DOHH2 (cell line): ENCODE measurements around the gene SNX5.
A peak's percentile ranks its signal among the peaks of the same experiment; 100 is the strongest.

Experiments used
- H3F3A ChIP-seq: fragments of 200-600 bp; sonication (generic), shearing (Covaris generic); 2 replicates; pipeline ENCODE4 v1.6.0; 2016; ENCODE audit warnings: antibody characterized with exemption, mild to moderate bottlenecking; ENCODE audit not compliant: control insufficient read depth, insufficient read depth
- H3K27ac ChIP-seq: fragments of 200-600 bp; sonication (generic); 2 replicates; pipeline ENCODE4 v1.5.1; 2014; ENCODE audit warnings: low read depth, mild to moderate bottlenecking, low read length, moderate library complexity
- H3K27me3 ChIP-seq: fragments of 200-600 bp; sonication (generic); 2 replicates; pipeline ENCODE4 v1.6.1; 2014; ENCODE audit warnings: mild to moderate bottlenecking, low read length, mixed read lengths; ENCODE audit not compliant: control insufficient read depth
- H3K36me3 ChIP-seq: fragments of 200-600 bp; sonication (generic); 2 replicates; pipeline ENCODE4 v1.6.1; 2014; ENCODE audit warnings: mild to moderate bottlenecking, low read length, moderate library complexity, mixed read lengths; ENCODE audit not compliant: control insufficient read depth
- H3K4me1 ChIP-seq: fragments of 200-600 bp; sonication (generic); 2 replicates; pipeline ENCODE4 v1.6.1; 2014; ENCODE audit warnings: mild to moderate bottlenecking, low read length, mixed read lengths; ENCODE audit not compliant: control insufficient read depth
- H3K4me2 ChIP-seq: fragments of 200-600 bp; sonication (generic); 2 replicates; pipeline ENCODE4 v1.6.0; 2014; ENCODE audit warnings: mild to moderate bottlenecking, low read length, moderate library complexity
- H3K4me3 ChIP-seq: fragments of 200-600 bp; sonication (generic); 2 replicates; pipeline ENCODE4 v1.5.1; 2014; ENCODE audit warnings: mild to moderate bottlenecking, low read length, mixed read lengths
- H3K79me2 ChIP-seq: fragments of 200-600 bp; sonication (generic); 2 replicates; pipeline ENCODE4 v1.6.1; 2014; ENCODE audit warnings: mild to moderate bottlenecking, low read length, mixed read lengths; ENCODE audit not compliant: control insufficient read depth
- H3K9me2 ChIP-seq: fragments of 200-600 bp; sonication (generic); replicated peaks from 2 replicates; pipeline ENCODE4 v1.6.1; 2014; ENCODE audit warnings: mild to moderate bottlenecking, low read length, mixed read lengths; ENCODE audit not compliant: control insufficient read depth
- H3K9me3 ChIP-seq: fragments of 200-600 bp; sonication (generic); 2 replicates; pipeline ENCODE4 v1.6.1; 2014; ENCODE audit warnings: antibody characterized with exemption, low read length, mixed read lengths; ENCODE audit not compliant: control insufficient read depth, insufficient read depth
- H4K20me1 ChIP-seq: fragments of 200-600 bp; sonication (generic); 2 replicates; pipeline ENCODE4 v1.6.0; 2014; ENCODE audit warnings: low read depth, mild to moderate bottlenecking, antibody characterized with exemption, low read length, moderate library complexity; ENCODE audit not compliant: control insufficient read depth, insufficient read depth
- EZH2phosphoT487 ChIP-seq: fragments of 200-600 bp; sonication (generic); IDR thresholded peaks from 2 replicates; pipeline ENCODE4 v1.6.1; 2017; ENCODE audit warnings: borderline replicate concordance, mild to moderate bottlenecking, antibody characterized with exemption, low read length, moderate library complexity, mixed read lengths
- TF ChIP-seq, protein P1 (sequence below): fragments of 200-600 bp; sonication (generic); IDR thresholded peaks from one replicate; pipeline ENCODE4 v1.5.1; 2014; ENCODE audit warnings: antibody characterized with exemption, mild to moderate bottlenecking, low read depth, low read length; ENCODE audit not compliant: poor library complexity, severe bottlenecking

SNX5 gene

DNA sequence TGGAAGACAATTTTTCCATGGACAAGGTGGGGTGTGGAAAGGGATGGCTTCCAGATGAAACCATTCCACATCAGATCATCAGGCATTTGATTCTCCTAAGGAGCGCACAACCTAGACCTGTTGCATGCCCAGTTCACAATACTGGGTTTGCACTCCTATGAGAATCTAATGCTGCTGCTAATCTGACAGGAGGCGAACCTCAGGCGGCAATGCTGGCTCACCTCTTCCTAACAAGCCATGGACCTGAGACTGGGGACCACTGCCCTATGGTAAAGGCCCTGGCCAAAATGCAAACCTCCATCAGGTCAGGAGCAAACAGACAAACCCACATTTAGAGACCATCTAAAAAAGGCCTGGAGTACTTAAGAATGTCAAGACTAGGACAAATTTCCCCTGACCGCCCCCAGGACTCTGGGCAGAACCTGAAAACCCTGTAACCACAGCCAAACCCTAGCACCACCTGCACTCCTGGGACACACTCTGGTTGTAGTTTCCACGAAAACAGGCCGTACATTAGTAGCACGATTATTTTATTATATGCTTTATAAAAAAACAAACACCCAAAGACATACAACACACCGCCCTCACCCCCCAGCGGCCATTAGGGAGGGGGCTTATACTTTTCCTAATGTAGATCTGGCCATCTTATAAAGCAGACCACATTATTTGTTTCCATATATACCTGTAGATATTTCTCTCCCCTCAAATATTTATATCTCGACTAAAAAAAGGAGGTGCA is 27.3 kb downstream of the SNX5 start:
- Histone ChIP-seq H3K36me3 (peaks cover 59% of the 10 kb centered on the region), H3K4me1 (peaks cover 82% of the 10 kb centered on the region), H3K4me3 (no peak overlapping the region), H3K4me2 (peak overlapping the region; percentile 25), H3K79me2 (peaks cover 31% of the 10 kb centered on the region), H3K9me3 (no peaks in the 10 kb centered on the region), H3K27me3 (no peaks in the 10 kb centered on the region), H4K20me1 (peaks cover 25% of the 10 kb centered on the region; the same call in 1 of the 2 replicates), H3K9me2 (no peaks in the 10 kb centered on the region), H3F3A (peaks cover 78% of the 10 kb centered on the region), H3K27ac (peak overlapping the region; percentile 50)
- TF ChIP-seq EZH2phosphoT487, result no peak
- TF ChIP-seq, protein P1, sequence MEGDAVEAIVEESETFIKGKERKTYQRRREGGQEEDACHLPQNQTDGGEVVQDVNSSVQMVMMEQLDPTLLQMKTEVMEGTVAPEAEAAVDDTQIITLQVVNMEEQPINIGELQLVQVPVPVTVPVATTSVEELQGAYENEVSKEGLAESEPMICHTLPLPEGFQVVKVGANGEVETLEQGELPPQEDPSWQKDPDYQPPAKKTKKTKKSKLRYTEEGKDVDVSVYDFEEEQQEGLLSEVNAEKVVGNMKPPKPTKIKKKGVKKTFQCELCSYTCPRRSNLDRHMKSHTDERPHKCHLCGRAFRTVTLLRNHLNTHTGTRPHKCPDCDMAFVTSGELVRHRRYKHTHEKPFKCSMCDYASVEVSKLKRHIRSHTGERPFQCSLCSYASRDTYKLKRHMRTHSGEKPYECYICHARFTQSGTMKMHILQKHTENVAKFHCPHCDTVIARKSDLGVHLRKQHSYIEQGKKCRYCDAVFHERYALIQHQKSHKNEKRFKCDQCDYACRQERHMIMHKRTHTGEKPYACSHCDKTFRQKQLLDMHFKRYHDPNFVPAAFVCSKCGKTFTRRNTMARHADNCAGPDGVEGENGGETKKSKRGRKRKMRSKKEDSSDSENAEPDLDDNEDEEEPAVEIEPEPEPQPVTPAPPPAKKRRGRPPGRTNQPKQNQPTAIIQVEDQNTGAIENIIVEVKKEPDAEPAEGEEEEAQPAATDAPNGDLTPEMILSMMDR, result no peak

DNA sequence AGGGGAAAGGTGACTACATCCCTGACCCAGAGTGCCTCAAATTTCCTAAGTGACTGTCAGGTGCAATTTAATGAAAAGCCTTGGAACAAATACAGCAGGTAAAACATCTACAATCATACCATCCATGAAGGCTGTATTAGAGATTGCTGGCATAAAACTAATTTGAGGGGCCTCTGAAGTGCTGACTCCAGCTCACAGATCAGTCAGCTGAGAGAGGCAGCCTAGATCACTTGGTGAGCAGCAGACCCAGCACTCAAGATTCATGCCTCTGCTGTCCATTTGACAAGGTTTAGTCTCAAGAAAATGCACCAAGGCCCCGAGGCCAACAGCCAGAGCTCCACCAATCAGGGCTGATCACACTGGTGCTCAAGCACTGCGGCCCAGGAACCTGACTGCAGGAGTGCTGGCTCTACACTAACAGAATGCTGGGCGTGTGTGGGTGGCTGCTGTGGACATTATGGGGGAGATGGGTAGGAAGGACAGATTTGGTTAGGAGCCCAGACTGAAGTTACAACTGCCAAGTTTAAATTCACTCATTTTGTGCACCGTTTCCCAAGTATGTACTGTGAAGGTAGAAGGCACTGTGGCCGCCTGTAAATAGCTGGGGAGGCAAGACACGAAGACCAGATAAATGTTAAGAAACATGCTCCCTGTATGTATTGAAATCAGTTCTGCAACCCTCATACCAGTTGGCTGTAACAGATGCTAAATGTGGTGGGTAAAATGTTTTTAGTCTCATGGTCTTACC is 28.2 kb downstream of the SNX5 start:
- Histone ChIP-seq H3K36me3 (peaks cover 51% of the 10 kb centered on the region), H3K9me2 (no peaks in the 10 kb centered on the region), H4K20me1 (peaks cover 16% of the 10 kb centered on the region; the same call in 1 of the 2 replicates), H3K4me3 (no peak overlapping the region), H3K4me2 (peak overlapping the region; percentile 25), H3K79me2 (peaks cover 22% of the 10 kb centered on the region), H3K27me3 (no peaks in the 10 kb centered on the region), H3F3A (peaks cover 70% of the 10 kb centered on the region), H3K27ac (peak overlapping the region; percentile 50), H3K4me1 (peaks cover 73% of the 10 kb centered on the region), H3K9me3 (no peaks in the 10 kb centered on the region)
- TF ChIP-seq, protein P1, result no peak
- TF ChIP-seq EZH2phosphoT487, result no peak

DNA sequence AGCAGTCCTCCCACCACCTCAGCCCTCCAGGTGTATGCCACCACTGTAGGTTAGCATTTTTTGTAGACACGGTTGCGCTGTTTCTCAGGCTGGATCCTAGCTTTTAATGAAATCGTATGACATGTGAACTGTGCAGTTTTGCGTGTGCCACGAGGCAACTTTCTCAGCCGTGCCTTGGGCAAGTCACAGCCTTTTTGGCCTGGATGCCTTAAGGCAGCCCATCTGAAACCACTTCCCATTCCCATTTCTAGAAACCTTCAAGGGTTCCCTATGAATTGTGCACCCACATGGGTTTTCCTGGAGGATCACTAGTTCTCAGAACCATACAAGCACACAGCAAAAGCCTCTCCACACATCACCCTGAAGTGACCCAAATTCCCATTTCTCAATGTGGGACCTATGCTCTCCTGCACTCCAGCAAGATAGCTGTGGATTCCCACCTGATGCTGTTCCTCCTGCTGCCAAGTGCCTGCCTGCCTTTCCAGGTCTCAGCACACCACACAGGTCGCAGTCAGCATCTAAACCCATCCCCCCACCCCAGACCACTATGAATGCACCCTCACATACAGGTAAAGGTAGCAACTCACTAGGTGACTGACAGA is 28.9 kb downstream of the SNX5 start:
- Histone ChIP-seq H4K20me1 (peaks cover 11% of the 10 kb centered on the region; the same call in 1 of the 2 replicates), H3K36me3 (peaks cover 44% of the 10 kb centered on the region), H3K9me3 (no peaks in the 10 kb centered on the region), H3K27ac (peak overlapping the region; percentile 50), H3K27me3 (no peaks in the 10 kb centered on the region), H3F3A (peaks cover 63% of the 10 kb centered on the region), H3K4me2 (peak overlapping the region; percentile 25), H3K9me2 (no peaks in the 10 kb centered on the region), H3K4me3 (0 out of 2 replicates have a peak overlapping the region, but pooled peaks have one; percentile 0), H3K79me2 (peaks cover 15% of the 10 kb centered on the region), H3K4me1 (peaks cover 67% of the 10 kb centered on the region)
- TF ChIP-seq EZH2phosphoT487, result no peak
- TF ChIP-seq, protein P1, result no peak
